Measurements from ENCODE around the gene LIN7B. TPM values are rescaled to one million over a fixed set of nuclear protein-coding genes. Genes with fewer than 3 reads are reported as not detected.

Gene LIN7B
- total and polyA plus RNA-seq, 2 of the 13 experiments (the other 11 are each of a cell fraction or from before 2014, with no cell fraction given) = 5.3 to 7.6 TPM

DNA sequence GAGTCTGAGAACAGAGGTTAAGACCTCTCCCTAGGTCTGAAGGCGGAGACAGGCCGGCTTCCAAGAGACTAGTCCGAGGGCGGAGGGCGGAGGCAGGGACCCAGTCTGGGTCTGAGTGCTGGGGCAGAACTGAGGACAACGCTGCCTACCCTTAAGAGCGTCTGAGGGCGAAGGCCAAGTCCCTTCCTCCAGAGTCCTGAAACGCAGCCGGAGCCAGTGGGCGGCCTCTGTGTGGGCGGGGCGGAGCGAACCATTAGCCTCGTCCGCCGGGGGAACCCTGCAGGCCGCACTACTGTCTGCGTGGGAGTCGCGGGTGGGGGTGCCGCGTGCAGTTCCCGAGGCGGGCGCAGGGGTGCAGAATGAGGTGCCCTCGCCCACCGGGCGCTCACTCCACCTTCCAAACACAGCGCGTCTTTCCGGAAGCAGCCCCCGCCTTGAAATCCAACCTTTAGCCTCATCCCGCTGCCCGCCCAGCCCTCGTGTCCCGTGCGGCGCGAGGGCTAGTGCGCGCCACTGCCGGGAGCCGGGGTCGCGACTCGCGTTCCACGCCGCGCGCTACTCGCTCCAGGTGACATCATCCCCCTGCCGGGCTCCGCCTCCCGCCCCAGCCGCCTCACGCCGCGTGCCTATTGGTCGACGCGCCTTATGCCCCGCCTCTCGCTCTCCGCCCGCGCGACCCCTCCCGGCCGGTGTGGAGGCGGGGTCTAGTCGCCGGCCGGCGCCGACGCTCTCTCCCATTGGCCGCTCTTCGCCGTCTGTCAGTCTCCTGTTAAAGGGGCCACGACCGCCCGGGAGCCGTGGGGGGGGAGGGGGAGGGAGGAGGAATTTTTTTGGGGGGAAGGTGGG, 4.6 kb downstream of the LIN7B start, which contains the start of gene C19orf73 (continued):
- TF ChIP-seq, protein P1, sequence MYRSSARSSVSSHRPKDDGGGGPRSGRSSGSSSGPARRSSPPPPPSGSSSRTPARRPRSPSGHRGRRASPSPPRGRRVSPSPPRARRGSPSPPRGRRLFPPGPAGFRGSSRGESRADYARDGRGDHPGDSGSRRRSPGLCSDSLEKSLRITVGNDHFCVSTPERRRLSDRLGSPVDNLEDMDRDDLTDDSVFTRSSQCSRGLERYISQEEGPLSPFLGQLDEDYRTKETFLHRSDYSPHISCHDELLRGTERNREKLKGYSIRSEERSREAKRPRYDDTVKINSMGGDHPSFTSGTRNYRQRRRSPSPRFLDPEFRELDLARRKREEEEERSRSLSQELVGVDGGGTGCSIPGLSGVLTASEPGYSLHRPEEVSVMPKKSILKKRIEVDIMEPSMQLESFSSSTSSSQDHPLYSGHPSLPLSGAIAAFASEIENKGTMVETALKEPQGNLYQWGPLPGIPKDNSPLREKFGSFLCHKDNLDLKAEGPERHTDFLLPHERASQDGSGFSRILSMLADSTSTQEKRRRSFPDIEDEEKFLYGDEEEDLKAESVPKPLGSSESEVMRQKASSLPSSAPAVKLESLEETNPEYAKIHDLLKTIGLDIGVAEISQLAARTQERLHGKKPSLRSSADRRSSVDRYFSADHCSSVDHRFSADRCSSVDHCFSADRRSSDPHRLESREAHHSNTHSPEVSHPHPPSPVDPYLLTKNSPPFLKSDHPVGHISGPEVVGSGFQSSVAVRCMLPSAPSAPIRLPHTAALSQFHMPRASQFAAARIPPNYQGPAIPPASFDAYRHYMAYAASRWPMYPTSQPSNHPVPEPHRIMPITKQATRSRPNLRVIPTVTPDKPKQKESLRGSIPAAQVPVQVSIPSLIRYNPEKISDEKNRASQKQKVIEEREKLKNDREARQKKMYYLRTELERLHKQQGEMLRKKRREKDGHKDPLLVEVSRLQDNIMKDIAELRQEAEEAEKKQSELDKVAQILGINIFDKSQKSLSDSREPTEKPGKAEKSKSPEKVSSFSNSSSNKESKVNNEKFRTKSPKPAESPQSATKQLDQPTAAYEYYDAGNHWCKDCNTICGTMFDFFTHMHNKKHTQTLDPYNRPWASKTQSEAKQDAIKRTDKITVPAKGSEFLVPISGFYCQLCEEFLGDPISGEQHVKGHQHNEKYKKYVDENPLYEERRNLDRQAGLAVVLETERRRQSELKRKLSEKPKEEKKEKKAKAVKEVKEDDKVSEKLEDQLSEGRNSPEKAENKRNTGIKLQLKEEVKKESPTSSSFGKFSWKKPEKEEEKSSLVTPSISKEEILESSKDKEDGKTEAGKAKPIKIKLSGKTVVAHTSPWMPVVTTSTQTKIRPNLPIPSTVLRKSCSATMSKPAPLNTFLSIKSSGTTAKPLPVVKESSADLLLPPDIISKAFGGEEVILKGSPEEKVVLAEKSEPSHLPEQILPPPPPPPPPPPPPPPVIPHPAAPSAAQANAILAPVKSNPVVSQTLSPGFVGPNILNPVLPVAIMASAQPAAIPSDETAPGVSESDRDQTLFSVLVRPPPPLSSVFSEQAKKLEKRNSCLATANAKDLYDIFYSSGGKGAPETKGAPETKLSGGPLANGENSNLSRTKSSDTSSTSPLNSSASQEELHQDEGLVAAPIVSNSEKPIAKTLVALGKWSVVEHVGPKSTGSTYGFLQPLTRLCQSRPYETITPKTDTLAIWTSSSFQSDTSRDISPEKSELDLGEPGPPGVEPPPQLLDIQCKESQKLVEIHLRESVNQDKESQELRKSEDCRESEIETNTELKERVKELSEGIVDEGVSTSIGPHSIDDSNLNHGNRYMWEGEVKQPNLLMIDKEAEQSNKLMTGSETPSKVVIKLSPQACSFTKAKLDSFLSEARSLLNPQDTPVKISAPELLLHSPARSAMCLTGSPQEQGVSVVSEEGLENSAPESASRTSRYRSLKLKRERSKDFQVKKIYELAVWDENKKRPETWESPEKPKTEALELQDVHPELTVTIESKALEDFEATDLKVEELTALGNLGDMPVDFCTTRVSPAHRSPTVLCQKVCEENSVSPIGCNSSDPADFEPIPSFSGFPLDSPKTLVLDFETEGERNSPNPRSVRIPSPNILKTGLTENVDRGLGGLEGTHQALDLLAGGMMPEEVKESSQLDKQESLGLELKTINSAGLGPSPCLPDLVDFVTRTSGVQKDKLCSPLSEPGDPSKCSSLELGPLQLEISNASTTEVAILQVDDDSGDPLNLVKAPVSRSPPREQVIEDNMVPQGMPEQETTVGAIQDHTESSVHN (CRISPR knock-in tag; IDR thresholded peaks at IDR 0.05) = peak; percentile 91; the same call in 1 of the 2 replicates
- TF ChIP-seq ZNF552 (CRISPR knock-in tag; IDR thresholded peaks at IDR 0.05; ENCODE audit: borderline replicate concordance) (peak; percentile 78; the same call in 1 of the 2 replicates), SMARCC2 (IDR thresholded peaks at IDR 0.05) (no peak), ZNF891 (CRISPR knock-in tag; IDR thresholded peaks at IDR 0.05) (peak; percentile 51; the same call in 1 of the 2 replicates)
- TF ChIP-seq, protein P2, sequence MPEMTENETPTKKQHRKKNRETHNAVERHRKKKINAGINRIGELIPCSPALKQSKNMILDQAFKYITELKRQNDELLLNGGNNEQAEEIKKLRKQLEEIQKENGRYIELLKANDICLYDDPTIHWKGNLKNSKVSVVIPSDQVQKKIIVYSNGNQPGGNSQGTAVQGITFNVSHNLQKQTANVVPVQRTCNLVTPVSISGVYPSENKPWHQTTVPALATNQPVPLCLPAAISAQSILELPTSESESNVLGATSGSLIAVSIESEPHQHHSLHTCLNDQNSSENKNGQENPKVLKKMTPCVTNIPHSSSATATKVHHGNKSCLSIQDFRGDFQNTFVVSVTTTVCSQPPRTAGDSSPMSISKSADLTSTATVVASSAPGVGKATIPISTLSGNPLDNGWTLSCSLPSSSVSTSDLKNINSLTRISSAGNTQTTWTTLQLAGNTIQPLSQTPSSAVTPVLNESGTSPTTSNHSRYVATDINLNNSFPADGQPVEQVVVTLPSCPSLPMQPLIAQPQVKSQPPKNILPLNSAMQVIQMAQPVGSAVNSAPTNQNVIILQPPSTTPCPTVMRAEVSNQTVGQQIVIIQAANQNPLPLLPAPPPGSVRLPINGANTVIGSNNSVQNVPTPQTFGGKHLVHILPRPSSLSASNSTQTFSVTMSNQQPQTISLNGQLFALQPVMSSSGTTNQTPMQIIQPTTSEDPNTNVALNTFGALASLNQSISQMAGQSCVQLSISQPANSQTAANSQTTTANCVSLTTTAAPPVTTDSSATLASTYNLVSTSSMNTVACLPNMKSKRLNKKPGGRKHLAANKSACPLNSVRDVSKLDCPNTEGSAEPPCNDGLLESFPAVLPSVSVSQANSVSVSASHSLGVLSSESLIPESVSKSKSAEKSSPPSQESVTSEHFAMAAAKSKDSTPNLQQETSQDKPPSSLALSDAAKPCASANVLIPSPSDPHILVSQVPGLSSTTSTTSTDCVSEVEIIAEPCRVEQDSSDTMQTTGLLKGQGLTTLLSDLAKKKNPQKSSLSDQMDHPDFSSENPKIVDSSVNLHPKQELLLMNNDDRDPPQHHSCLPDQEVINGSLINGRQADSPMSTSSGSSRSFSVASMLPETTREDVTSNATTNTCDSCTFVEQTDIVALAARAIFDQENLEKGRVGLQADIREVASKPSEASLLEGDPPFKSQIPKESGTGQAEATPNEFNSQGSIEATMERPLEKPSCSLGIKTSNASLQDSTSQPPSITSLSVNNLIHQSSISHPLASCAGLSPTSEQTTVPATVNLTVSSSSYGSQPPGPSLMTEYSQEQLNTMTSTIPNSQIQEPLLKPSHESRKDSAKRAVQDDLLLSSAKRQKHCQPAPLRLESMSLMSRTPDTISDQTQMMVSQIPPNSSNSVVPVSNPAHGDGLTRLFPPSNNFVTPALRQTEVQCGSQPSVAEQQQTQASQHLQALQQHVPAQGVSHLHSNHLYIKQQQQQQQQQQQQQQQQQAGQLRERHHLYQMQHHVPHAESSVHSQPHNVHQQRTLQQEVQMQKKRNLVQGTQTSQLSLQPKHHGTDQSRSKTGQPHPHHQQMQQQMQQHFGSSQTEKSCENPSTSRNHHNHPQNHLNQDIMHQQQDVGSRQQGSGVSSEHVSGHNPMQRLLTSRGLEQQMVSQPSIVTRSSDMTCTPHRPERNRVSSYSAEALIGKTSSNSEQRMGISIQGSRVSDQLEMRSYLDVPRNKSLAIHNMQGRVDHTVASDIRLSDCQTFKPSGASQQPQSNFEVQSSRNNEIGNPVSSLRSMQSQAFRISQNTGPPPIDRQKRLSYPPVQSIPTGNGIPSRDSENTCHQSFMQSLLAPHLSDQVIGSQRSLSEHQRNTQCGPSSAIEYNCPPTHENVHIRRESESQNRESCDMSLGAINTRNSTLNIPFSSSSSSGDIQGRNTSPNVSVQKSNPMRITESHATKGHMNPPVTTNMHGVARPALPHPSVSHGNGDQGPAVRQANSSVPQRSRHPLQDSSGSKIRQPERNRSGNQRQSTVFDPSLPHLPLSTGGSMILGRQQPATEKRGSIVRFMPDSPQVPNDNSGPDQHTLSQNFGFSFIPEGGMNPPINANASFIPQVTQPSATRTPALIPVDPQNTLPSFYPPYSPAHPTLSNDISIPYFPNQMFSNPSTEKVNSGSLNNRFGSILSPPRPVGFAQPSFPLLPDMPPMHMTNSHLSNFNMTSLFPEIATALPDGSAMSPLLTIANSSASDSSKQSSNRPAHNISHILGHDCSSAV (CRISPR knock-in tag; IDR thresholded peaks at IDR 0.05; ENCODE audit: borderline replicate concordance) = no peak
- TF ChIP-seq, protein P3, sequence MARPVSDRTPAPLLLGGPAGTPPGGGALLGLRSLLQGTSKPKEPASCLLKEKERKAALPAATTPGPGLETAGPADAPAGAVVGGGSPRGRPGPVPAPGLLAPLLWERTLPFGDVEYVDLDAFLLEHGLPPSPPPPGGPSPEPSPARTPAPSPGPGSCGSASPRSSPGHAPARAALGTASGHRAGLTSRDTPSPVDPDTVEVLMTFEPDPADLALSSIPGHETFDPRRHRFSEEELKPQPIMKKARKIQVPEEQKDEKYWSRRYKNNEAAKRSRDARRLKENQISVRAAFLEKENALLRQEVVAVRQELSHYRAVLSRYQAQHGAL (CRISPR knock-in tag; IDR thresholded peaks at IDR 0.05; ENCODE audit: not compliant biosample characterization) = no peak
- TF ChIP-seq, protein P4, sequence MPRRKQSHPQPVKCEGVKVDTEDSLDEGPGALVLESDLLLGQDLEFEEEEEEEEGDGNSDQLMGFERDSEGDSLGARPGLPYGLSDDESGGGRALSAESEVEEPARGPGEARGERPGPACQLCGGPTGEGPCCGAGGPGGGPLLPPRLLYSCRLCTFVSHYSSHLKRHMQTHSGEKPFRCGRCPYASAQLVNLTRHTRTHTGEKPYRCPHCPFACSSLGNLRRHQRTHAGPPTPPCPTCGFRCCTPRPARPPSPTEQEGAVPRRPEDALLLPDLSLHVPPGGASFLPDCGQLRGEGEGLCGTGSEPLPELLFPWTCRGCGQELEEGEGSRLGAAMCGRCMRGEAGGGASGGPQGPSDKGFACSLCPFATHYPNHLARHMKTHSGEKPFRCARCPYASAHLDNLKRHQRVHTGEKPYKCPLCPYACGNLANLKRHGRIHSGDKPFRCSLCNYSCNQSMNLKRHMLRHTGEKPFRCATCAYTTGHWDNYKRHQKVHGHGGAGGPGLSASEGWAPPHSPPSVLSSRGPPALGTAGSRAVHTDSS (CRISPR knock-in tag; conservative IDR thresholded peaks at IDR 0.05) = no peak

Data from HepG2 (cell line).